Transverse colon (tissue), 4 donors: ENCODE measurements around the gene RTN4RL1. TPM values are rescaled to one million over a fixed set of nuclear protein-coding genes. Genes with fewer than 3 reads are reported as not detected.

Source experiments
- DNase-seq: peaks from one replicate; pipeline ENCODE4 v3.0.0-alpha.2; 2019
- H3K27ac ChIP-seq, 4 donors: fragments of 200-600 bp; sonication (generic); 2 replicates each; pipeline ENCODE4 v1.5.1; 2016 to 2018; ENCODE audit warnings: inconsistent platforms in 4 of 4
- H3K27me3 ChIP-seq: fragments of 200-600 bp; sonication (generic); 2 replicates; pipeline ENCODE4 v1.5.1; 2017; ENCODE audit warnings: inconsistent platforms
- H3K36me3 ChIP-seq, 4 donors: fragments of 200-600 bp; sonication (generic); 2 replicates each; pipeline ENCODE4 v1.5.1; 2017 to 2019; ENCODE audit warnings: inconsistent platforms in 4 of 4
- H3K4me1 ChIP-seq, 4 donors: fragments of 200-600 bp; sonication (generic); 2 replicates each; pipeline ENCODE4 v1.5.1; 2017 to 2020; ENCODE audit warnings: inconsistent platforms in 4 of 4
- H3K4me3 ChIP-seq, 4 donors: fragments of 200-600 bp; sonication (generic); 1 replicate in 1 of 4; 2 replicates in 3 of 4; pipeline versions ENCODE4 v1.5.1 to v1.6.1; 2017 to 2019; ENCODE audit warnings: inconsistent platforms in 4 of 4
- H3K9me3 ChIP-seq, 2 donors: fragments of 200-600 bp; sonication (generic); 2 replicates each; pipeline ENCODE4 v1.5.1; 2017 to 2019; ENCODE audit warnings: inconsistent platforms in 2 of 2
- CTCF ChIP-seq, 5 experiments: fragments of 200-600 bp in 3 of 5; fragments of 450-650 bp in 2 of 5; sonication (generic) in 3 of 5; IDR thresholded peaks; 1 replicate in 2 of 5; 2 replicates in 3 of 5; pipeline ENCODE4 v1.5.1; 2016 to 2017; ENCODE audit warnings: antibody characterized with exemption in 5 of 5, inconsistent platforms in 3 of 5, mild to moderate bottlenecking in 2 of 5, moderate library complexity in 1 of 5
- EP300 ChIP-seq: sonication (generic); formaldehyde crosslinking; IDR thresholded peaks from one replicate; pipeline ENCODE4 v1.6.1; 2017; ENCODE audit warnings: antibody characterized with exemption, low read depth
- POLR2A ChIP-seq: fragments of 450-650 bp; IDR thresholded peaks from one replicate; pipeline ENCODE4 v1.6.1; 2016; ENCODE audit warnings: antibody characterized with exemption, mild to moderate bottlenecking, moderate library complexity
- POLR2AphosphoS5 ChIP-seq, 3 donors: sonication (generic); formaldehyde crosslinking; IDR thresholded peaks; one replicate each; pipeline ENCODE4 v1.6.1; 2016; ENCODE audit warnings: antibody characterized with exemption in 3 of 3
- WGBS, 2 donors: methylation state at CpG; one replicate each; pipeline ENCODE4 v1.1.5; 2018; ENCODE audit warnings: low coverage in 1 of 2; 5-methylcytosine and 5-hydroxymethylcytosine counted together
- in situ Hi-C, 4 donors: fragments of 200-750 bp; cut with MboI; loops; one replicate each; pipeline versions ENCODE4 v1.15.0 to v1.15.1; 2017; ENCODE audit warnings: low sequenced_read_pairs in 3 of 4, low pct_ligation_motif_present in 1 of 4, low pct_unique_long_range_greater_than_20kb in 1 of 4
- intact Hi-C: fragments of 100-400 bp; cut with DNase I; formaldehyde crosslinking; loops from one replicate; pipeline ENCODE4 v1.15.1; 2023; ENCODE audit warnings: low total_unique reads
- total RNA-seq, 4 donors: library from RNA; depleted of rRNA; stranded (reverse); fragments of >200 nt; gene quantifications; one replicate each; pipeline ENCODE4 v1.1.0, GENCODE V29; 2016

Gene RTN4RL1
- total RNA-seq, 4 donors from 2014 or later, result 0.27 to 0.60 (median 0.48) TPM; not detected in 1

- Histone ChIP-seq H3K4me1 (peaks cover 9 to 14% (median 11%) of the 10 kb centered on the region in 4 donors), H3K4me3 (no peak overlapping the region), H3K36me3 (no peaks in the 10 kb centered on the region), H3K27ac (no peak overlapping the region), H3K27me3 (peaks cover 59% of the 10 kb centered on the region), H3K9me3 (no peaks in the 10 kb centered on the region)
- WGBS, 2 donors, result 85% methylated on average over 8 of the region's 8 CpGs; no CpG with 5 or more reads in 1 of the 2 donors
- no peak for DNase-seq
- TF ChIP-seq EP300 (no peak), CTCF (IDR thresholded peaks at IDR 0.05) (no peak), POLR2A (no peak), POLR2AphosphoS5 (IDR thresholded peaks at IDR 0.05) (no peak)
- intact Hi-C loops (no loop called here), in situ Hi-C loops (loop anchor here (10.0 kb wide), 2 partner anchors 105 to 115 kb away; no protein-coding TSS in a partner anchor)
Measured at GRCh38 chr17:2019723-2020122, 5.4 kb downstream of the RTN4RL1 start.

GRCh38 chr17:2018716-2019510 is 6.2 kb downstream of the RTN4RL1 start:
- H3K36me3 ChIP-seq, result no peaks in the 10 kb centered on the region
- intact Hi-C loops, result no loop called here
- in situ Hi-C loops, result loop anchor here in 3 of 4 donors (10.0 kb wide), 2 partner anchors 104 to 114 kb away; no protein-coding TSS in a partner anchor
- H3K4me1 ChIP-seq, result peaks cover 1 to 6% (median 3%) of the 10 kb centered on the region in 4 donors
- H3K27ac ChIP-seq, result no peak overlapping the region
- H3K27me3 ChIP-seq, result peaks cover 51% of the 10 kb centered on the region
- H3K4me3 ChIP-seq, result no peak overlapping the region
- no peak for DNase-seq
- TF ChIP-seq CTCF (IDR thresholded peaks at IDR 0.05) (no peak), POLR2A (no peak), EP300 (no peak), POLR2AphosphoS5 (IDR thresholded peaks at IDR 0.05) (no peak)
- no peaks in the 10 kb centered on the region for H3K9me3 ChIP-seq
- WGBS, 2 donors, result 74 to 76% methylated on average over 10 to 24 of the region's 24 CpGs

- Histone ChIP-seq H3K4me3 (no peak overlapping the region), H3K36me3 (no peaks in the 10 kb centered on the region), H3K4me1 (peaks cover 0 to under 1% (median 0%) of the 10 kb centered on the region in 4 donors), H3K27me3 (peaks cover 36% of the 10 kb centered on the region), H3K27ac (no peak overlapping the region), H3K9me3 (no peaks in the 10 kb centered on the region)
- in situ Hi-C loops (loop anchor here in 3 of 4 donors (10.0 kb wide), 2 partner anchors 103 to 113 kb away; no protein-coding TSS in a partner anchor), intact Hi-C loops (no loop called here)
- TF ChIP-seq EP300, result no peak
- no peak for TF ChIP-seq POLR2AphosphoS5 (IDR thresholded peaks at IDR 0.05)
- no peak for TF ChIP-seq POLR2A
- no peak for TF ChIP-seq CTCF (IDR thresholded peaks at IDR 0.05)
- 67 to 83% methylated on average over 8 to 19 of the region's 19 CpGs for WGBS, 2 donors
- no peak for DNase-seq
Measured at GRCh38 chr17:2017274-2017941, 7.7 kb downstream of the RTN4RL1 start.

- intact Hi-C loops, result no loop called here
- 89 to 100% methylated on average over 3 to 20 of the region's 20 CpGs for WGBS, 2 donors
Measured at GRCh38 chr17:2016494-2016893, 8.6 kb downstream of the RTN4RL1 start.

More at GRCh38 chr17:2016494-2016893, 8.6 kb downstream of the RTN4RL1 start:
- Histone ChIP-seq H3K27me3 (peaks cover 30% of the 10 kb centered on the region), H3K4me3 (no peak overlapping the region), H3K36me3 (no peaks in the 10 kb centered on the region), H3K4me1 (peaks cover 0 to 9% (median 2%) of the 10 kb centered on the region in 4 donors), H3K9me3 (no peaks in the 10 kb centered on the region), H3K27ac (no peak overlapping the region)
- TF ChIP-seq CTCF (IDR thresholded peaks at IDR 0.05) (no peak), POLR2AphosphoS5 (IDR thresholded peaks at IDR 0.05) (no peak), EP300 (no peak), POLR2A (no peak)
- in situ Hi-C loops, result loop anchor here in 3 of 4 donors (10.0 kb wide), 2 partner anchors 102 to 112 kb away; no protein-coding TSS in a partner anchor
- DNase-seq, result no peak
